A673 (cell line): ENCODE data around the gene CEACAM1. TPM values are rescaled to one million over a fixed set of nuclear protein-coding genes. Genes with fewer than 3 reads are reported as not detected.
"Not testable (repeated sequence)": the region's sequence is repeated elsewhere in the genome, so short reads cannot be mapped to it uniquely, and the experiment has no call there.

Source experiments
- BruUV-seq: library from RNA; stranded (reverse); fragments of 400-500 nt; replicated peaks from 2 replicates; lab custom pipeline; 2021; lab: Mats Ljungman, UMichigan
- CTCF ChIA-PET: fragments of 300-600 bp; sonication (Branson Sonifier 250); formaldehyde crosslinking; loops from one replicate; lab custom pipeline; 2022; ENCODE audit warnings: antibody characterized with exemption; lab: Charles Lee
- POLR2A ChIA-PET: fragments of 300-600 bp; sonication (Branson Sonifier 250); formaldehyde crosslinking; loops from one replicate; lab custom pipeline; 2022; ENCODE audit warnings: antibody characterized with exemption; ENCODE audit not compliant: low non-redundant PET; lab: Charles Lee
- DNase-seq: peaks from one replicate; pipeline ENCODE4 v3.0.0-alpha.2; 2015; ENCODE audit warnings: low spot score
- H3K27ac ChIP-seq: fragments of 200-600 bp; sonication (generic); 2 replicates; pipeline ENCODE4 v1.5.1; 2016; ENCODE audit warnings: mixed run types, low read depth, mild to moderate bottlenecking, mixed read lengths, antibody characterized with exemption, low read length; ENCODE audit not compliant: poor library complexity, severe bottlenecking
- H3K27me3 ChIP-seq: fragments of 200-600 bp; sonication (generic); replicated peaks from 2 replicates; pipeline ENCODE4 v1.6.1; 2017; ENCODE audit warnings: mixed run types, low read depth, mild to moderate bottlenecking, mixed read lengths, antibody characterized with exemption, low read length; ENCODE audit not compliant: insufficient read depth, poor library complexity
- H3K36me3 ChIP-seq: fragments of 200-600 bp; sonication (generic); 2 replicates; pipeline ENCODE4 v1.6.1; 2016; ENCODE audit warnings: mixed run types, mild to moderate bottlenecking, mixed read lengths, antibody characterized with exemption, low read length; ENCODE audit not compliant: insufficient read depth, poor library complexity, severe bottlenecking
- H3K4me1 ChIP-seq: fragments of 200-600 bp; sonication (generic); 2 replicates; pipeline ENCODE4 v1.6.1; 2017; ENCODE audit warnings: mixed run types, mild to moderate bottlenecking, mixed read lengths, antibody characterized with exemption, low read length; ENCODE audit not compliant: insufficient read depth, poor library complexity, severe bottlenecking
- H3K4me3 ChIP-seq: fragments of 200-600 bp; sonication (generic); 2 replicates; pipeline ENCODE4 v1.5.1; 2016; ENCODE audit warnings: low read depth, mixed run types, mild to moderate bottlenecking, mixed read lengths, low read length; ENCODE audit not compliant: poor library complexity, severe bottlenecking
- H3K9me3 ChIP-seq: fragments of 200-600 bp; sonication (generic); 2 replicates; pipeline ENCODE4 v1.6.1; 2016; ENCODE audit warnings: mixed run types, low read depth, mild to moderate bottlenecking, mixed read lengths, antibody characterized with exemption, low read length; ENCODE audit not compliant: poor library complexity, severe bottlenecking
- CTCF ChIP-seq: fragments of 300-800, 200-600 bp; sonication (generic); conservative IDR thresholded peaks from 2 replicates; pipeline ENCODE4 v1.5.1; 2017; ENCODE audit warnings: low read depth, mild to moderate bottlenecking, antibody characterized with exemption, low read length, moderate library complexity, mixed read lengths
- EZH2 ChIP-seq: fragments of 200-600 bp; sonication (generic); IDR thresholded peaks from 2 replicates; pipeline ENCODE4 v1.6.1; 2017; ENCODE audit warnings: borderline replicate concordance, low read depth, mild to moderate bottlenecking, mixed read lengths, antibody characterized with exemption, low read length; ENCODE audit not compliant: poor library complexity, severe bottlenecking
- intact Hi-C: fragments of 100-400 bp; cut with micrococcal nuclease; formaldehyde crosslinking; loops from one replicate; pipeline ENCODE4 v1.10.0; 2022; ENCODE audit not compliant: unreplicated experiment
- total RNA-seq: library from RNA; stranded (reverse); gene quantifications from 2 replicates; pipeline ENCODE4 v1.2.3, GENCODE V29; 2021

Gene CEACAM1
- total RNA-seq, 1 experiment from 2014 or later: 0.64 TPM

GRCh38 chr19:42553292-42554045 is 25.2 kb upstream of the CEACAM1 start:
- POLR2A ChIA-PET: no interaction called here
- Histone ChIP-seq H3K9me3 (no peaks in the 10 kb centered on the region), H3K27ac (no peak overlapping the region), H3K27me3 (no peaks in the 10 kb centered on the region), H3K36me3 (no peaks in the 10 kb centered on the region), H3K4me3 (no peak overlapping the region), H3K4me1 (no peaks in the 10 kb centered on the region)
- no TSS peak for BruUV-seq
- DNase-seq: no peak
- intact Hi-C loops: no loop called here
- TF ChIP-seq CTCF (no peak), EZH2 (no peak)
- CTCF ChIA-PET: no interaction called here

DNA sequence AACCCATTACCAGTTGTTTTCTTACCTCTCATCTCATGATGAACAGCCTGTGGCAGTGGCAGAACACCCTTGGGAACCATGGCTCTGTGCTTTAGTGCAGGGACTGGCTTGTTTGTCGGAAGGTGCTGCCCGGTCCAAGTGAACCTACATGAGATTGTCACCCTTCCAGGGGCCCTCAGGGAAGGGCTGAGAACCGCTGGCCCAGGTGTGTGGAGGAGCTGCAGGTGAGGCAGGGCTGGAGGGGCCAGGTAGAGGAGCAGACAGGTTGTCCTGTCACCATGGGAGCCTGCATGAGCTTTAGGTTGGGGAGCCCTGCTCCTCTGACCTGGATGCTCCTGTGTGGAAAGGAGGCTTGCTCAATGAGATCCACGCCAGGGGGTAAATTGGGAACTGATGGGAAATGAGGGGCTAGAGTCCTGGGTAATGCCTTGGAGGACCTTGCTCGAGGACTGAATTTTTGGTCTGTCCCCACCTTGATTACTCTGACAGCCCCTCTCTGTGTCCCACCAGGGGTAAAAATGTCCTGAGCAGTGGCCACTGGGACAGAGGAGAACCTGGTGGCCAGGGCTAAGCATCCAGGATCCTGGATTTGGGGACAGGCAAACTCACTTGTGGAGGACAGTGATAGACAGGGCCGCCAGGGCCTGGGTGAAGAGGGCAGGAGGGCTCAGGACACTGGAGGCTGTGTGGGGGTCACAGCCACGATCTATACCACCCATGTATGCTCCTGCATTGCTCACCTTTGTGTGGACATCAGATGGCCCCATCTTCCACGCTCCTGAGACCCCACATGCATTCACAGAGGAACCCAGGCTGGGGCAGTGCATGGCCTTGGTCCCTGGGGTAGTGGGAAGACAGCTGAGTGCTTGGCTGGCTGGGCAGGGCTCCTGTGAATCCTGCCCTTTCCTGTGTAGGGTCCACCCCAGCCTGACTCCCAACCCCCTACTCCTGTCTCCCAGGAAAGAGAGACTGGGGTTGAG is 24.1 kb upstream of the CEACAM1 start:
- no peak overlapping the region for H3K4me3 ChIP-seq
- H3K4me1 ChIP-seq: no peaks in the 10 kb centered on the region
- TF ChIP-seq CTCF (no peak), EZH2 (no peak)
- H3K36me3 ChIP-seq: no peaks in the 10 kb centered on the region
- POLR2A ChIA-PET: no interaction called here
- no peaks in the 10 kb centered on the region for H3K9me3 ChIP-seq
- H3K27ac ChIP-seq: no peak overlapping the region
- CTCF ChIA-PET: no interaction called here
- DNase-seq: no peak
- no TSS peak for BruUV-seq
- intact Hi-C loops: no loop called here
- no peaks in the 10 kb centered on the region for H3K27me3 ChIP-seq

DNA sequence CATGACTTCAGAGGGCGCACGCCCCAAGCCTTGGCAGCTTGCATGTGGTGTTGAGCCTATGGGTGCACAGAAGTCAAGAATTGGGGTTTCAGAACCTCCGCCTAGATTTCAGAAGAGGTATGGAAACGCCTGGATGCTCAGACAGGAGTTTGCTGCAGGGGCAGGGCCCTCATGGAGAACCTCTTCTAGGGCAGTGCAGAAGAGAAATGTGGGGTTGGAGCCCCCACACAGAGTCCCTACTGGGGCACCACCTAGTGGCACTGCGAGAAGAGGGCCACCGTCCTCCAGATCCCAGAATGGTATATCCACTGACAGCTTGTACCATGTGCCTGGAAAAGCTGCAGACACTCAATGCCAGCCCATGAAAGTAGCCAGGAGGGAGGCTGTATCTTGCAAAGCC is 22.2 kb upstream of the CEACAM1 start:
- DNase-seq, CTCF ChIA-PET, BruUV-seq, POLR2A ChIA-PET, H3K9me3 ChIP-seq, H3K4me3 ChIP-seq, intact Hi-C loops, H3K27ac ChIP-seq, H3K27me3 ChIP-seq, H3K4me1 ChIP-seq, H3K36me3 ChIP-seq: not testable (repeated sequence)

GRCh38 chr19:42549067-42549466 is 20.8 kb upstream of the CEACAM1 start:
- H3K27me3 ChIP-seq, DNase-seq, H3K4me1 ChIP-seq, H3K36me3 ChIP-seq, POLR2A ChIA-PET, BruUV-seq, H3K9me3 ChIP-seq, H3K4me3 ChIP-seq, intact Hi-C loops, H3K27ac ChIP-seq: not testable (repeated sequence)
- CTCF ChIA-PET: interaction anchor here (0.6 kb wide), 1 partner anchor 1062 kb away, joined by 4 read pairs; no protein-coding TSS in a partner anchor
